CD4-positive, alpha-beta T cell treated with Interleukin-6 for 4 hours (primary cell): ENCODE results near the gene C10orf62.

Source experiments
- DNase-seq: peaks from one replicate; pipeline ENCODE4 v3.0.0-alpha.2; 2020; ENCODE audit warnings: mixed read lengths

Gene C10orf62

GRCh38 chr10:97587183-97587582 is 2.3 kb upstream of the C10orf62 start:
- DNase-seq: no peak

DNA sequence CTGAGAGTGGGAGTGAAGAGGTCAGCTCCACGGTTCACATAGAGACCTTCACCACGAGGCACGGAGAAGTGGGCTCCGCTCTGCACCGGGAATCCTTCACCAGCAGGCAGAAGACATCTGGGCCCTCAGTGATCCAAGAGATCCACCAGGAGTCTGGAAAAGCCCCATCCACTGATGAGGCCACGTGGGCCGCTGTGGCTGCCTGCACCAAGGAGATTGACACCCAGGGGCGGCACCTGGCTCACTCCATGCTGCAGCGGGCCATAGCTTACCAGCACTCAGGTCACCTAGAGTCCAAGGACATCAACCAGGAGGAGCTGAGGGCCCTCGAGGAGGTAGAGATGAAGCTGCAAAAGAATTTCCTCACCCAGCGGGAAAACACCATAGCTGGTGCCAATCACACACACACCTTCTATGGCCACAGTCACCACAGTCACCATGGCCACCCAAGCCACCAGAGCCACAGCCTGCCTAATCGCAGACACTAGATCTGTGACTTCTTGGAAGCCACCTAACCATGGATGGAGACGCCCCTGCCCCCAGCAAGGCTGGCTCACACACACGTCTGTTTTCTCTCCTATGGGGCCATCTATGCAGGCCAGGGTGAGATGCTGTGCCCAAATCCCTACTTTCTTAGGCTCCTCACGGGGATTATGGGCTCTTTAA is 694 bp downstream of the C10orf62 start:
- DNase-seq: no peak

GRCh38 chr10:97590748-97591495 is 1.4 kb downstream of the C10orf62 start:
- DNase-seq: no peak

- DNase-seq: no peak
These were observed 3.9 kb downstream of the C10orf62 start for GRCh38 chr10:97593421-97593820.

- DNase-seq: no peak
These were observed 6.9 kb downstream of the C10orf62 start for GRCh38 chr10:97596101-97597082.

DNA sequence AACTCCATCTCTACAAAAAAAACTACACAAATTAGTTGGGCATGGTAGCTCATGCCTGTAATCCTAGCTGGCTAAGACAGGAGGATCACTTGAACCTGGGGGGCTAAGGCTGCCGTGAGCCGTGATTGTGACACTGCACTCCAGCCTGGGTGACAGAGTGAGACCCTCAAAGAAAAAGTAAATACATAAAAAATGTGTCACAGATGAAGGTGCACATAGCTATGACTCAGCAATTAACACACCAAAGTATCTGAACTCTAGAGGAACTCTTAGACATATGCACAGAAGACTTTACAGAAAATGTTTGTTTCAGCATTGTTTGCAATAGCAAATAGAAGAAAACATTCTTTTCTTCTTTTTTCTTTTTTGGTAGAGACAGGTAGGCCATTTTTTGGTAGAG is 8.3 kb downstream of the C10orf62 start:
- no peak for DNase-seq

- no peak for DNase-seq
These were observed 9.1 kb downstream of the C10orf62 start for GRCh38 chr10:97598407-97599271.

DNA sequence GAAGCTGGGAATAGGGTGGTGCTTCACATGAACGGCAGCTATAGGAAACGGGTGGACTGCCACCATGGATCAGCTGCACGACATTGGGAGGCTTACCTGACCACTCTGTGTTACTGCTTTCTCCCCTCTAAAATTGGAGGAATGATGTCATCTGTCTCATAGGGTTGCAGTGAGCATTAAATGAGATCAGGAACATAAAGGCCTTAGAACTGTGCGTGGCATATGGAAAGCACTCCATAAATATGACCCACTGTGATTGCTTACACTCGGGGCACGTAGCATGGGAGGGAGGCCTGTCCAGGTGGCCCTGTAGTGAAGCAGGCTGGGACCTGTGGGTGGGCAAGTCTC is 9.7 kb downstream of the C10orf62 start:
- no peak for DNase-seq

DNA sequence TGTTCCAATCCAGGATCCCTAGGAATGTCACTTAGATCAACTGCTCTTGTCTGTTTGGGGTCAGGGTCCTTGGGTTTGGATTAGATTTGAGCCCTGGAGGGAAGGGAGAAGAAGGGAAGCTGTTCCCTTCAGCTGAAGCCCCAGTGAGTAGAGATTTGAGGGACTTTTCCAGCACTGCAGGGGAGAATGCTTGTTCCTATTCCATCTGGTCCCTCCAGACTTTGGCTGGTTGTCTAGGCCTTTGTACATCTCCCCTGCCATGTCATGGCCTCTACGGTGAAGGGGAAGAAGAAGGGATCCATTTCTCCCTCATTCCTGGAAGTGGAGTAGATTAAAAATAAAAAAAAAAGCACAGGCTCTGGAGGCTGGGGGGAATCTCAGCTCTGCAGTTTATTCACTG is 11.1 kb downstream of the C10orf62 start:
- no peak for DNase-seq

DNA sequence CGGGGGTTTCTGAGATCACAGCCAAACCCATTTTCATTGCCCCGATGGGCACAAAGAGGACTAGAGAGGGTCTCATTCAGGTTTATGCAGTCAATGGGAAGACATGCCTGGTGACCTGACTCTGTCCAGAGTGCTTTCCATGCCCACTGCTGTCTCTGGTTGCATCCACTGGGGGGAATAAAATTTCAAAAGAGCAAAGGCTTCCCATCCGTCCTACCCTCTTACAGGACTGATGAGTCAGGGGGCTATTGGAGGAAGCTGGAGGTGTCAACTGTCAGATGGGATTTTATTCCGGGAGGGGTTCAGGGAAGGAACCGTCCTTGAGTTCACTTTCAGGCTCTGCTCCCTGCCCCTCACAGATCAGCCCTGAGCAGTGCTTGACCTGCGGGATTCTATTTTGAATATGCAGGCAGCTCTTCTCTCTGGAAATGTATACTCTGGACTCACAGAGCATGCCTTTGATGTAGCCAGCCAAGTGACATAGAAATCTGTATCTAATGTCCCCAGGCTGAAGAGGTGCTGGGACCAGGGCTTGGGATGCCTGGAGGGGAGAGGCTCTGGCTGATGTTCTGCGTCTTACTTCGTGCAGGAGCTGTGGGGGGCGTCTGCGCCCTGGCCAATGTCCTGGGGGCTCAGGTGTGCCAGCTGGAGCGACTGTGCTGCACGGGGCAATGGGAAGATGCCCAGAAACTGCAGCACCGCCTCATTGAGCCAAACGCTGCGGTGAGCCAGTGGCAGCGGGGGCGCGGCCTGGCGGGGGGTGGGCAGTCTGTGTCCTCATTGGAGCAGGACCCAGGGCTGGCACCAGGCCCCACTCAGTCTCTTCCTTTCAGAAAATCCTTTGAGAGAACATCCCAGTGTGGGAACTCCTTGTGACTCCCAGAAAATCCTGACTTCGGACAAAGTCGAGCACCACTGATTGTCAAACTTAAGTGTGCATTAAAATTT is 12.0 kb downstream of the C10orf62 start:
- no peak for DNase-seq

- no peak for DNase-seq
These were observed 17.6 kb downstream of the C10orf62 start for GRCh38 chr10:97607095-97607636.

DNA sequence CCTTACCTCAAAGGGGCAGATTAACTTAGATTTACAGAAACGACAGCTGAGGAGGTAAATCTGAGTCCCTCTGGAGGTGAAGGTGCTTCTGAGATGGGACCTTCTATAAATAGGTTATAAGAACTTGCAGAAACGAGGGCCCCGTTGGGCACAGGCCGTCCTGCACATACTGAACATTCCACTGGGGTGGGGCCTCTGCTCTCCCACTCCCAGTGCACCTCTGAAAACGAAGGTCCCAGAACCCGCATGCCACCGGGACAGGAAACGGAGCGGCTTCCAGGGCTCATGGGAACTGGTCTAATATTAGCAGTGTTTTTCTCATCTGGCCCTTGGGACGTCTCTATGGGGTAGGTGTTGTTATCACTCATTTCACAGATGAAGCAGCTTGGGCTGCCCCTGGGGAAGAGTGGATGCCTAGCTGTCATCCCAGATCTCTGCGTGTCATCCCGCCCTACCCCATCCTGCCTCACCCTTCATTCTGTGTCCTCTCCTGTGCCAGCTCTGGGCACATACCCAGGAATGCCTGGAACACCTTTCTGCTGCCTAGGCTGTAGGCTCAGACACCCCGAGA is 19.6 kb downstream of the C10orf62 start:
- no peak for DNase-seq

- DNase-seq: no peak
These were observed 22.0 kb downstream of the C10orf62 start for GRCh38 chr10:97611473-97611872.

- no peak for DNase-seq
These were observed 22.9 kb downstream of the C10orf62 start for GRCh38 chr10:97612386-97612785.

GRCh38 chr10:97618285-97618684 is 28.8 kb downstream of the C10orf62 start:
- no peak for DNase-seq

DNA sequence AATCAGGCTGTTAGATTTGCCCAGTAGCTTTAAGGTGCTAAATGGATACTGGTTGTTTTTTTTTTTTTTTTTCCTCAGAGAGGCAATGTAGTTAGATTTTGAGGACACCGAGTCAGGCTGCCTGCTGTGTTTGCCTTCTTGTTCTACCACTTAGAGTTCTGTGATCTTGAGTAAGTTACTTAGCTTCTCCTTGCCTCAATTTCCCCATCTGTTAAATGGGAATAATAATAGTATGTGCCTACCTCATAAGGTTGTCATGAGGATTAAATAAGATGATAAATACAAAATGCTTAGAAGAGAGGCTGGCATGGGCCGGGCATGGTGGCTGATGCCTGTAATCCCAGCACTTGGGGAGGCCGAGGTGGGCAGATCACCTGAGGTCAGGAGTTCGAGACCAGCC is 29.2 kb downstream of the C10orf62 start:
- DNase-seq: no peak

DNA sequence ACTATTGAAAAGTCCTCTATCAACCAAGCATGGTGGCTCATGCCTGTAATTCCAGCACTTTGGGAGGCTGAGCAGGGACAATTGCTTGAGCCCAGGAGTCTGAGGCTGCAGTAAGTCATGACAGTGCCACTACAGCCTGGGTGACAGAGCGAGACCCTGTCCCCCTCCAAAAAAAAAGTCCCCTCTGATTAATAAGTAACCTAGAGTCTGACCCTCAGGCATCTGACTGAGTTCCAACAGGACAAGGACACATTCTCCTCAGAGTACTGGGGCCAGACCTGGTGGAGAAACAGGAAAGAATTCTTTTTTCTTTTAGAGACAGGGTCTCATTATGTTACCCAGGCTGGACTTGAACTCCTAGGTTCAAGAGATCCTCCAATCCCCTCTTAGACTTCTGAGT is 33.8 kb downstream of the C10orf62 start:
- DNase-seq: no peak

GRCh38 chr10:97627731-97628130 is 38.2 kb downstream of the C10orf62 start:
- DNase-seq: no peak

- no peak for DNase-seq
These were observed 38.7 kb downstream of the C10orf62 start for GRCh38 chr10:97628228-97628627.

GRCh38 chr10:97629289-97629688 is 39.8 kb downstream of the C10orf62 start:
- no peak for DNase-seq

GRCh38 chr10:97631098-97631497 is 41.6 kb downstream of the C10orf62 start:
- DNase-seq: no peak
